Heart left ventricle (tissue), 13 donors: ENCODE data around the gene UST.
"Not testable (repeated sequence)": the region's sequence is repeated elsewhere in the genome, so short reads cannot be mapped to it uniquely, and the experiment has no call there.

ENCODE experiments used
- CTCF ChIP-seq, 12 donors: fragments of 200-600 bp; sonication (generic) in 4 of 12; IDR thresholded peaks; one replicate each; pipeline versions ENCODE4 v1.5.0 to v1.8.0; 2018 to 2022; ENCODE audit warnings: antibody characterized with exemption in 12 of 12, mild to moderate bottlenecking in 5 of 12
- POLR2A ChIP-seq, 2 donors: fragments of 450-650 bp; IDR thresholded peaks; one replicate each; pipeline ENCODE4 v1.6.1; 2017; ENCODE audit warnings: antibody characterized with exemption in 2 of 2, mild to moderate bottlenecking in 2 of 2, moderate library complexity in 2 of 2
- donor health status: ischemic (EF 13 %, LVEDD 7.1; RV severe dilation, severe dysfunction).
- donor health status: DM: no; HTN: yes; CAD: no.
- donor health status: DM: no; HTN: no; CAD: no.
- donor health status: ischemic (EF 25% LVEDD 6.9; RV normal size, moderate dysfunction).
- donor health status: ischemic (EF 25% LVEDD 5.7; RV mildly dilated, moderate dysfunction).
- donor health status: ischemic (EF 35%, LVEDD 5.7; RV mildly dilated, moderate dysfunction).
- donor health status: nonischemic (EF 11% LVEDD 7.7; RV severe dilation, severe dysfunction).
- donor health status: DM: yes; HTN: yes; CAD: no.
- donor health status: PGD.
- donor health status: ischemic (EF 29% LVEDD 5.4; RV normal size, mild dysfunction).
- donor health status: nonischemic (EF 23%, LVEDD 6.1; RV moderate dilation, normal function).

GRCh38 chr6:148864132-148864531, 117.3 kb downstream of the UST start:
- TF ChIP-seq CTCF, POLR2A (IDR thresholded peaks at IDR 0.05): not testable (repeated sequence)
